Activated effector memory CD4-positive, alpha-beta T cell treated with anti-CD3 and anti-CD28 coated beads, Interleukin-2, amount 50 U/mL, for 16 hours (primary cell): ENCODE results near the gene PDE10A.

ENCODE experiments used
- DNase-seq: peaks from one replicate; pipeline ENCODE4 v3.0.0-alpha.2; 2020

The PDE10A gene

GRCh38 chr6:165325609-165326008 is 337.4 kb downstream of the PDE10A start:
- no peak for DNase-seq

GRCh38 chr6:165321555-165322145 is 341.4 kb downstream of the PDE10A start:
- DNase-seq, result no peak

- DNase-seq, result no peak
Measured at GRCh38 chr6:165321150-165321549, 341.9 kb downstream of the PDE10A start.

- no peak for DNase-seq
Measured at GRCh38 chr6:165317723-165318122, 345.3 kb downstream of the PDE10A start.

GRCh38 chr6:165308926-165309731 is 353.9 kb downstream of the PDE10A start, which contains the start of gene C6orf118:
Gene C6orf118 (minus strand): TSS chr6:165309605. CDS start chr6:165309586, 19 bp downstream.
- no peak for DNase-seq

GRCh38 chr6:165306955-165307354 is 356.1 kb downstream of the PDE10A start:
- DNase-seq, result no peak

GRCh38 chr6:165301372-165302246 is 361.4 kb downstream of the PDE10A start:
- DNase-seq, result no peak

GRCh38 chr6:165300422-165300936 is 362.6 kb downstream of the PDE10A start:
- no peak for DNase-seq

GRCh38 chr6:165298875-165299274 is 364.2 kb downstream of the PDE10A start:
- no peak for DNase-seq

- DNase-seq, result no peak
Measured at GRCh38 chr6:165298402-165298801, 364.6 kb downstream of the PDE10A start.

GRCh38 chr6:165292657-165293056 is 370.4 kb downstream of the PDE10A start:
- no peak for DNase-seq
